WTC11 (cell line): ENCODE results near the gene SLC15A1. TPM values are rescaled to one million over a fixed set of nuclear protein-coding genes. Genes with fewer than 3 reads are reported as not detected.

Experiments used
- ATAC-seq: fragments of 200-7000 bp; cut with Tn5 transposase; 2 replicates; pipeline ENCODE4 v1.10.0; 2021; ENCODE audit warnings: mild to moderate bottlenecking, moderate library complexity
- CTCF ChIA-PET: fragments of 300-600 bp; sonication (Branson Sonifier 250); formaldehyde crosslinking; loops from one replicate; lab custom pipeline; 2021; ENCODE audit warnings: antibody characterized with exemption; lab: Charles Lee
- POLR2A ChIA-PET: fragments of 350-600 bp; sonication (Branson Sonifier 250); formaldehyde crosslinking; loops from one replicate; lab custom pipeline; 2021; ENCODE audit warnings: antibody characterized with exemption; lab: Charles Lee
- DNase-seq: peaks from one replicate; pipeline ENCODE4 v3.0.0; 2021; ENCODE audit warnings: low spot score
- H3K27ac Mint-ChIP-seq: 2 replicates; pipeline ENCODE4 v1.8.0; 2021; ENCODE audit warnings: mixed read lengths
- H3K27me3 Mint-ChIP-seq: 2 replicates; pipeline ENCODE4 v1.8.0; 2021; ENCODE audit warnings: low read depth, mild to moderate bottlenecking, moderate library complexity, mixed read lengths
- H3K36me3 Mint-ChIP-seq: 2 replicates; pipeline ENCODE4 v1.8.0; 2021; ENCODE audit warnings: mixed read lengths
- H3K4me1 Mint-ChIP-seq: 2 replicates; pipeline ENCODE4 v1.8.0; 2022; ENCODE audit warnings: mixed read lengths
- H3K4me3 Mint-ChIP-seq: 2 replicates; pipeline ENCODE4 v1.8.0; 2021; ENCODE audit warnings: mild to moderate bottlenecking, moderate library complexity, mixed read lengths
- H3K9me3 Mint-ChIP-seq: 2 replicates; pipeline ENCODE4 v1.8.0; 2021; ENCODE audit warnings: mixed read lengths
- ERG ChIP-seq: fragments of 250-450 bp; sonication (Bioruptor Pico); IDR thresholded peaks from 2 replicates; pipeline ENCODE4 v1.8.0; 2021; ENCODE audit warnings: mild to moderate bottlenecking
- FOXJ3 ChIP-seq: sonication (generic); formaldehyde crosslinking; IDR thresholded peaks from 2 replicates; pipeline ENCODE4 v1.9.0; 2021; ENCODE audit warnings: missing genetic modification reagents, mild to moderate bottlenecking, borderline replicate concordance
- FOXP4 ChIP-seq: sonication (generic); formaldehyde crosslinking; IDR thresholded peaks from 2 replicates; pipeline ENCODE4 v1.8.0; 2022; ENCODE audit warnings: mild to moderate bottlenecking, missing genetic modification reagents
- HMGA2 ChIP-seq: fragments of 250-450 bp; sonication (Bioruptor Pico); IDR thresholded peaks from 2 replicates; pipeline ENCODE4 v1.4.0; 2021; ENCODE audit warnings: mild to moderate bottlenecking, moderate library complexity
- IRF1 ChIP-seq: sonication (generic); formaldehyde crosslinking; IDR thresholded peaks from 2 replicates; pipeline ENCODE4 v1.8.0; 2023; ENCODE audit warnings: missing genetic modification reagents
- NFATC4 ChIP-seq: fragments of 250-450 bp; sonication (Bioruptor Pico); IDR thresholded peaks from 2 replicates; pipeline ENCODE4 v1.9.0; 2021; ENCODE audit warnings: mild to moderate bottlenecking
- NFE2L1 ChIP-seq: sonication (generic); formaldehyde crosslinking; IDR thresholded peaks from 2 replicates; pipeline ENCODE4 v1.8.1; 2023; ENCODE audit warnings: missing genetic modification reagents
- NFYB ChIP-seq: sonication (generic); formaldehyde crosslinking; conservative IDR thresholded peaks from 2 replicates; pipeline ENCODE4 v1.8.0; 2022; ENCODE audit warnings: low read depth, missing genetic modification reagents
- NR2C2 ChIP-seq: sonication (generic); formaldehyde crosslinking; IDR thresholded peaks from 2 replicates; pipeline ENCODE4 v1.8.0; 2022; ENCODE audit warnings: mild to moderate bottlenecking, missing genetic modification reagents
- PRDM15 ChIP-seq: sonication (generic); formaldehyde crosslinking; IDR thresholded peaks from 2 replicates; pipeline ENCODE4 v1.8.0; 2022; ENCODE audit warnings: missing genetic modification reagents
- PRRX2 ChIP-seq: fragments of 250-450 bp; sonication (Bioruptor Pico); IDR thresholded peaks from 2 replicates; pipeline ENCODE4 v1.8.0; 2021; ENCODE audit warnings: mild to moderate bottlenecking
- SMAD3 ChIP-seq: sonication (generic); formaldehyde crosslinking; IDR thresholded peaks from 2 replicates; pipeline ENCODE4 v1.8.0; 2022; ENCODE audit warnings: missing genetic modification reagents, mild to moderate bottlenecking, borderline replicate concordance
- TP53 ChIP-seq: sonication (generic); formaldehyde crosslinking; IDR thresholded peaks from 2 replicates; pipeline ENCODE4 v1.8.1; 2023; ENCODE audit warnings: mild to moderate bottlenecking, missing genetic modification reagents
- ZBTB21 ChIP-seq: sonication (generic); formaldehyde crosslinking; IDR thresholded peaks from 2 replicates; pipeline ENCODE4 v1.8.1; 2023; ENCODE audit warnings: mild to moderate bottlenecking, missing genetic modification reagents, borderline replicate concordance
- ZNF671 ChIP-seq: fragments of 250-450 bp; sonication (Bioruptor Pico); IDR thresholded peaks from 2 replicates; pipeline ENCODE4 v1.8.0; 2021; ENCODE audit warnings: mild to moderate bottlenecking
- ZSCAN18 ChIP-seq: fragments of 250-450 bp; sonication (Bioruptor Pico); IDR thresholded peaks from 2 replicates; pipeline ENCODE4 v2.1.2; 2022; ENCODE audit warnings: mild to moderate bottlenecking, moderate library complexity
- total RNA-seq: library from RNA; stranded (reverse); gene quantifications from 3 replicates; pipeline ENCODE4 v1.2.3, GENCODE V29; 2021
- TF ChIP-seq, protein P1 (sequence below): fragments of 200-600 bp; IDR thresholded peaks from 2 replicates; pipeline ENCODE4 v1.8.0; 2022; ENCODE audit warnings: antibody characterized with exemption

SLC15A1 gene
- total RNA-seq, 1 experiment from 2014 or later: 2.3 TPM

- Mint-ChIP-seq H3K4me3 (no peak overlapping the region), H3K27ac (no peak overlapping the region), H3K9me3 (peaks cover 9% of the 10 kb centered on the region; the same call in 1 of the 2 replicates), H3K4me1 (peaks cover 10% of the 10 kb centered on the region), H3K27me3 (no peaks in the 10 kb centered on the region; the same call in 1 of the 2 replicates), H3K36me3 (no peaks in the 10 kb centered on the region)
- CTCF ChIA-PET: interaction anchor here (1.8 kb wide), 1 partner anchor 66 kb away, joined by 8 read pairs; no protein-coding TSS in a partner anchor
- no peak for ATAC-seq
- TF ChIP-seq SMAD3 (no peak), ERG (CRISPR knock-in tag) (no peak), ZSCAN18 (no peak), FOXJ3 (CRISPR knock-in tag) (no peak), ZBTB21 (CRISPR knock-in tag) (no peak), NFE2L1 (CRISPR knock-in tag) (no peak), PRDM15 (CRISPR knock-in tag) (no peak), PRRX2 (CRISPR knock-in tag) (no peak), ZNF671 (CRISPR knock-in tag) (no peak), HMGA2 (CRISPR knock-in tag) (no peak), IRF1 (no peak), NR2C2 (no peak), FOXP4 (CRISPR knock-in tag) (no peak), NFYB (CRISPR knock-in tag) (no peak), TP53 (CRISPR knock-in tag) (no peak)
- TF ChIP-seq, all 79 proteins: peak for 0
- DNase-seq: no peak
- POLR2A ChIA-PET: no interaction called here
Measured at GRCh38 chr13:98773921-98774320, 21.4 kb upstream of the SLC15A1 start.

GRCh38 chr13:98772794-98773452 lies 20.5 kb upstream of the SLC15A1 start:
- CTCF ChIA-PET: interaction anchor here (0.6 to 1.8 kb wide), 6 partner anchors 11 to 608 kb away, joined by 3 to 8 read pairs (median 4); partner anchors contain the start of gene SLC15A1
- H3K36me3 Mint-ChIP-seq: no peaks in the 10 kb centered on the region
- ATAC-seq: peak; percentile 93
- DNase-seq: peak; percentile 57
- peaks cover 9% of the 10 kb centered on the region; the same call in 1 of the 2 replicates for H3K9me3 Mint-ChIP-seq
- H3K4me3 Mint-ChIP-seq: no peak overlapping the region
- H3K27ac Mint-ChIP-seq: no peak overlapping the region
- H3K4me1 Mint-ChIP-seq: peaks cover 4% of the 10 kb centered on the region
- POLR2A ChIA-PET: no interaction called here
- no peak for TF ChIP-seq NFATC4 (CRISPR knock-in tag)
- TF ChIP-seq, protein P1, sequence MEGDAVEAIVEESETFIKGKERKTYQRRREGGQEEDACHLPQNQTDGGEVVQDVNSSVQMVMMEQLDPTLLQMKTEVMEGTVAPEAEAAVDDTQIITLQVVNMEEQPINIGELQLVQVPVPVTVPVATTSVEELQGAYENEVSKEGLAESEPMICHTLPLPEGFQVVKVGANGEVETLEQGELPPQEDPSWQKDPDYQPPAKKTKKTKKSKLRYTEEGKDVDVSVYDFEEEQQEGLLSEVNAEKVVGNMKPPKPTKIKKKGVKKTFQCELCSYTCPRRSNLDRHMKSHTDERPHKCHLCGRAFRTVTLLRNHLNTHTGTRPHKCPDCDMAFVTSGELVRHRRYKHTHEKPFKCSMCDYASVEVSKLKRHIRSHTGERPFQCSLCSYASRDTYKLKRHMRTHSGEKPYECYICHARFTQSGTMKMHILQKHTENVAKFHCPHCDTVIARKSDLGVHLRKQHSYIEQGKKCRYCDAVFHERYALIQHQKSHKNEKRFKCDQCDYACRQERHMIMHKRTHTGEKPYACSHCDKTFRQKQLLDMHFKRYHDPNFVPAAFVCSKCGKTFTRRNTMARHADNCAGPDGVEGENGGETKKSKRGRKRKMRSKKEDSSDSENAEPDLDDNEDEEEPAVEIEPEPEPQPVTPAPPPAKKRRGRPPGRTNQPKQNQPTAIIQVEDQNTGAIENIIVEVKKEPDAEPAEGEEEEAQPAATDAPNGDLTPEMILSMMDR: peak; percentile 44
- H3K27me3 Mint-ChIP-seq: no peaks in the 10 kb centered on the region; the same call in 1 of the 2 replicates
